IMR-90 (cell line): Measurements from ENCODE around the gene LYRM9. TPM values are rescaled to one million over a fixed set of nuclear protein-coding genes. Genes with fewer than 3 reads are reported as not detected.

Experiments
- ATAC-seq: fragments of 200-7000 bp; cut with Tn5 transposase; 2 replicates; pipeline ENCODE4 v1.9.1; 2020; ENCODE audit warnings: low read depth, mild to moderate bottlenecking, moderate library complexity
- BruUV-seq: library from RNA; stranded (reverse); fragments of 400-500 nt; replicated peaks from 2 replicates; lab custom pipeline; 2021; lab: Mats Ljungman, UMichigan
- CTCF ChIA-PET: fragments of 300-600 bp; formaldehyde crosslinking; extraction: SDS; loops from one replicate; lab custom pipeline; 2021; ENCODE audit warnings: antibody characterized with exemption; lab: Yijun Ruan, JAX
- POLR2A ChIA-PET: fragments of 300-600 bp; sonication (Branson Sonifier 250); formaldehyde crosslinking; loops from one replicate; lab custom pipeline; 2022; ENCODE audit warnings: antibody characterized with exemption; ENCODE audit not compliant: unreplicated experiment; lab: Charles Lee
- DNase-seq: peaks from one replicate; pipeline ENCODE4 v3.0.0; 2013
- H2AFZ ChIP-seq: replicated peaks from 2 replicates; pipeline ENCODE3; 2013; ENCODE audit warnings: low read length, mild to moderate bottlenecking; ENCODE audit not compliant: poor library complexity
- H2AK5ac ChIP-seq: 2 replicates; pipeline ENCODE4 v1.6.1; 2013; ENCODE audit warnings: low read depth, low read length, inconsistent platforms
- H2AK9ac ChIP-seq: replicated peaks from 2 replicates; pipeline ENCODE3; 2013; ENCODE audit warnings: mild to moderate bottlenecking, low read depth, low read length, moderate library complexity; ENCODE audit not compliant: poor library complexity
- H2BK120ac ChIP-seq: 2 replicates; pipeline ENCODE4 v1.6.1; 2013; ENCODE audit warnings: low read depth, low read length, inconsistent platforms
- H2BK15ac ChIP-seq: 3 replicates; pipeline ENCODE4 v1.6.1; 2013; ENCODE audit warnings: low read depth, low read length, inconsistent platforms
- H2BK20ac ChIP-seq: 2 replicates; pipeline ENCODE4 v1.6.1; 2013; ENCODE audit warnings: low read depth, mild to moderate bottlenecking, inconsistent platforms, low read length, moderate library complexity
- H2BK5ac ChIP-seq: 2 replicates; pipeline ENCODE4 v1.6.1; 2013; ENCODE audit warnings: mild to moderate bottlenecking, low read depth, low read length, inconsistent platforms; ENCODE audit not compliant: poor library complexity, severe bottlenecking
- H3K14ac ChIP-seq: replicated peaks from 2 replicates; pipeline ENCODE4 v1.6.1; 2013; ENCODE audit warnings: low read depth, low read length, inconsistent platforms
- H3K18ac ChIP-seq: 2 replicates; pipeline ENCODE4 v1.6.1; 2013; ENCODE audit warnings: low read depth, low read length, control low read depth
- H3K23ac ChIP-seq: 2 replicates; pipeline ENCODE4 v1.6.1; 2013; ENCODE audit warnings: low read depth, low read length, inconsistent platforms
- H3K27ac ChIP-seq: 2 replicates; pipeline ENCODE4 v1.5.1; 2013; ENCODE audit warnings: mild to moderate bottlenecking, control low read depth, low read length; ENCODE audit not compliant: insufficient read depth
- H3K27me3 ChIP-seq: 2 replicates; pipeline ENCODE4 v1.6.1; 2013; ENCODE audit warnings: low read length; ENCODE audit not compliant: control insufficient read depth, insufficient read depth
- H3K36me3 ChIP-seq: 2 replicates; pipeline ENCODE4 v1.6.1; 2013; ENCODE audit warnings: low read length, mixed read lengths; ENCODE audit not compliant: control insufficient read depth, insufficient read depth
- H3K4ac ChIP-seq: 2 replicates; pipeline ENCODE4 v1.6.1; 2013; ENCODE audit warnings: low read depth, low read length, inconsistent platforms
- H3K4me1 ChIP-seq: 2 replicates; pipeline ENCODE4 v1.6.1; 2013; ENCODE audit warnings: low read length, mixed read lengths; ENCODE audit not compliant: control insufficient read depth, insufficient read depth
- H3K4me2 ChIP-seq: 2 replicates; pipeline ENCODE4 v1.6.1; 2013; ENCODE audit warnings: low read depth, mild to moderate bottlenecking, control low read depth, low read length, moderate library complexity
- H3K4me3 ChIP-seq: 2 replicates; pipeline ENCODE4 v1.5.1; 2013; ENCODE audit warnings: low read depth, mild to moderate bottlenecking, control low read depth, low read length, moderate library complexity; ENCODE audit not compliant: insufficient read depth
- H3K56ac ChIP-seq: 2 replicates; pipeline ENCODE4 v1.6.1; 2013; ENCODE audit warnings: low read length, inconsistent platforms; ENCODE audit not compliant: insufficient read depth; ENCODE audit errors: extremely low read depth
- H3K79me1 ChIP-seq, 2 experiments: 2 replicates each; pipeline ENCODE4 v1.6.1; 2013; ENCODE audit warnings: low read length in 2 of 2, inconsistent platforms in 1 of 2, low read depth in 1 of 2
- H3K9ac ChIP-seq: 2 replicates; pipeline ENCODE4 v1.6.1; 2013; ENCODE audit warnings: low read depth, low read length, control low read depth
- H3K9me1 ChIP-seq: 2 replicates; pipeline ENCODE4 v1.6.1; 2013; ENCODE audit warnings: low read length, inconsistent platforms; ENCODE audit not compliant: insufficient read depth
- H3K9me3 ChIP-seq: 2 replicates; pipeline ENCODE4 v1.6.1; 2013; ENCODE audit warnings: low read length; ENCODE audit not compliant: control insufficient read depth, insufficient read depth
- H4K20me1 ChIP-seq: 2 replicates; pipeline ENCODE4 v1.6.1; 2013; ENCODE audit warnings: low read length, inconsistent platforms; ENCODE audit not compliant: insufficient read depth
- H4K5ac ChIP-seq: 2 replicates; pipeline ENCODE4 v1.6.1; 2013; ENCODE audit warnings: mild to moderate bottlenecking, low read depth, low read length, control low read depth
- H4K8ac ChIP-seq, 2 experiments: 2 replicates each; pipeline ENCODE4 v1.6.1; 2013; ENCODE audit warnings: low read depth in 2 of 2, low read length in 2 of 2, control low read depth in 1 of 2, inconsistent platforms in 1 of 2
- H4K91ac ChIP-seq: 2 replicates; pipeline ENCODE4 v1.6.1; 2013; ENCODE audit warnings: low read depth, low read length, inconsistent platforms; ENCODE audit not compliant: insufficient read depth
- BHLHE40 ChIP-seq: fragments of 150-350 bp; IDR thresholded peaks from 2 replicates; pipeline ENCODE4 v1.6.1; 2016; ENCODE audit warnings: mild to moderate bottlenecking, low read depth, low read length
- CEBPB ChIP-seq: IDR thresholded peaks from 2 replicates; pipeline ENCODE4 v1.6.1; 2012; ENCODE audit warnings: low read depth, low read length, improper control_type of control experiment
- CHD1 ChIP-seq: IDR thresholded peaks from 2 replicates; pipeline ENCODE4 v1.6.1; 2012; ENCODE audit warnings: low read depth, low read length, improper control_type of control experiment
- FOS ChIP-seq: fragments of 150-350 bp; IDR thresholded peaks from 2 replicates; pipeline ENCODE4 v1.6.1; 2016; ENCODE audit warnings: low read depth, low read length
- MAFK ChIP-seq: IDR thresholded peaks from 2 replicates; pipeline ENCODE4 v1.6.1; 2012; ENCODE audit warnings: low read depth, low read length, improper control_type of control experiment
- MAZ ChIP-seq: IDR thresholded peaks from 2 replicates; pipeline ENCODE4 v1.6.1; 2012; ENCODE audit warnings: low read depth, mild to moderate bottlenecking, low read length, improper control_type of control experiment, moderate library complexity, borderline replicate concordance
- MXI1 ChIP-seq: IDR thresholded peaks from 2 replicates; pipeline ENCODE4 v1.6.1; 2012; ENCODE audit warnings: low read depth, mild to moderate bottlenecking, low read length, moderate library complexity, borderline replicate concordance
- NFE2L2 ChIP-seq: fragments of 150-350 bp; IDR thresholded peaks from 2 replicates; pipeline ENCODE4 v1.6.1; 2016; ENCODE audit warnings: low read depth, mild to moderate bottlenecking, low read length
- POLR2A ChIP-seq: IDR thresholded peaks from 2 replicates; pipeline ENCODE4 v1.6.1; 2012; ENCODE audit warnings: mild to moderate bottlenecking, low read depth, low read length
- RAD21 ChIP-seq: IDR thresholded peaks from 2 replicates; pipeline ENCODE4 v1.6.1; 2012; ENCODE audit warnings: low read length, improper control_type of control experiment
- RCOR1 ChIP-seq: IDR thresholded peaks from 2 replicates; pipeline ENCODE4 v1.6.1; 2012; ENCODE audit warnings: mild to moderate bottlenecking, low read length, improper control_type of control experiment; ENCODE audit not compliant: insufficient replicate concordance
- RFX5 ChIP-seq: IDR thresholded peaks from 2 replicates; pipeline ENCODE4 v1.8.0; 2012; ENCODE audit warnings: low read depth, mild to moderate bottlenecking, low read length, moderate library complexity
- SMC3 ChIP-seq: fragments of 150-350 bp; IDR thresholded peaks from 2 replicates; pipeline ENCODE4 v1.6.1; 2016; ENCODE audit warnings: low read depth, mild to moderate bottlenecking, antibody characterized with exemption, low read length, moderate library complexity
- dilution Hi-C: fragments of 300-500 bp; cut with HindIII; formaldehyde crosslinking; loops from one replicate; pipeline ENCODE4 v1.14.3; 2018; ENCODE audit warnings: low sequenced_read_pairs; ENCODE audit not compliant: unreplicated experiment
- in situ Hi-C: fragments of 300-500 bp; cut with MboI; formaldehyde crosslinking; loops from 3 replicates; pipeline ENCODE4 v1.14.3; 2019; ENCODE audit warnings: low sequenced_read_pairs, inconsistent platforms, mixed read lengths
- intact Hi-C: fragments of 100-400 bp; cut with micrococcal nuclease; formaldehyde crosslinking; loops from 2 replicates; pipeline ENCODE4 v1.10.0; 2022
- polyA plus RNA-seq, 3 experiments: library from polyadenylated mRNA; depleted of rRNA; stranded (reverse); fragments of >200 nt; gene quantifications; 2 replicates each; pipeline ENCODE4 v1.2.3, GENCODE V29; 2012; ENCODE audit warnings: low replicate concordance in 1 of 3
- total RNA-seq: library from RNA; depleted of rRNA; stranded (reverse); fragments of >200 nt; gene quantifications from 2 replicates; pipeline ENCODE4 v1.2.3, GENCODE V29; 2012
- TF ChIP-seq, protein P1 (sequence below): fragments of 150-350 bp; IDR thresholded peaks from 2 replicates; pipeline ENCODE4 v1.6.1; 2017; ENCODE audit warnings: mild to moderate bottlenecking, antibody characterized with exemption, low read length, low read depth
- TF ChIP-seq, protein P2 (sequence below): conservative IDR thresholded peaks from 2 replicates; pipeline ENCODE4 v1.5.1; 2012; ENCODE audit warnings: mild to moderate bottlenecking, low read depth, low read length, improper control_type of control experiment
- TF ChIP-seq, protein P3 (sequence below): fragments of 150-350 bp; IDR thresholded peaks from 2 replicates; pipeline ENCODE4 v1.6.1; 2016; ENCODE audit warnings: low read depth, mild to moderate bottlenecking, low read length, moderate library complexity, borderline replicate concordance

The LYRM9 gene
- total and polyA plus RNA-seq, 2 of the 4 experiments (the other 2 are of a cell fraction) = 3.2 to 4.8 TPM

- Histone ChIP-seq H2AK9ac (no peak overlapping the region), H3K36me3 (no peaks in the 10 kb centered on the region), H3K4me2 (no peak overlapping the region), H3K27me3 (peaks cover 11% of the 10 kb centered on the region), H3K14ac (no peak overlapping the region), H3K9me1 (no peaks in the 10 kb centered on the region), H2AFZ (no peak overlapping the region), H3K4ac (no peak overlapping the region), H4K5ac (no peak overlapping the region), H2AK5ac (no peak overlapping the region), H2BK20ac (no peak overlapping the region), H3K27ac (no peak overlapping the region), H3K4me1 (no peaks in the 10 kb centered on the region), H4K8ac (no peak overlapping the region), H4K91ac (no peak overlapping the region), H3K56ac (no peak overlapping the region), H3K18ac (no peak overlapping the region), H2BK5ac (no peak overlapping the region), H2BK120ac (no peak overlapping the region), H3K9me3 (no peaks in the 10 kb centered on the region), H3K9ac (no peak overlapping the region), H3K23ac (no peak overlapping the region), H4K20me1 (no peaks in the 10 kb centered on the region), H2BK15ac (no peak overlapping the region), H3K79me1 (no peaks in the 10 kb centered on the region), H3K4me3 (no peak overlapping the region)
- no peak for TF ChIP-seq MXI1
- no peak for TF ChIP-seq SMC3
- TF ChIP-seq, protein P1, sequence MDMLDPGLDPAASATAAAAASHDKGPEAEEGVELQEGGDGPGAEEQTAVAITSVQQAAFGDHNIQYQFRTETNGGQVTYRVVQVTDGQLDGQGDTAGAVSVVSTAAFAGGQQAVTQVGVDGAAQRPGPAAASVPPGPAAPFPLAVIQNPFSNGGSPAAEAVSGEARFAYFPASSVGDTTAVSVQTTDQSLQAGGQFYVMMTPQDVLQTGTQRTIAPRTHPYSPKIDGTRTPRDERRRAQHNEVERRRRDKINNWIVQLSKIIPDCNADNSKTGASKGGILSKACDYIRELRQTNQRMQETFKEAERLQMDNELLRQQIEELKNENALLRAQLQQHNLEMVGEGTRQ = no peak
- no peak for TF ChIP-seq RAD21
- no peak for TF ChIP-seq NFE2L2
- no peak for TF ChIP-seq BHLHE40
- TF ChIP-seq, protein P2, sequence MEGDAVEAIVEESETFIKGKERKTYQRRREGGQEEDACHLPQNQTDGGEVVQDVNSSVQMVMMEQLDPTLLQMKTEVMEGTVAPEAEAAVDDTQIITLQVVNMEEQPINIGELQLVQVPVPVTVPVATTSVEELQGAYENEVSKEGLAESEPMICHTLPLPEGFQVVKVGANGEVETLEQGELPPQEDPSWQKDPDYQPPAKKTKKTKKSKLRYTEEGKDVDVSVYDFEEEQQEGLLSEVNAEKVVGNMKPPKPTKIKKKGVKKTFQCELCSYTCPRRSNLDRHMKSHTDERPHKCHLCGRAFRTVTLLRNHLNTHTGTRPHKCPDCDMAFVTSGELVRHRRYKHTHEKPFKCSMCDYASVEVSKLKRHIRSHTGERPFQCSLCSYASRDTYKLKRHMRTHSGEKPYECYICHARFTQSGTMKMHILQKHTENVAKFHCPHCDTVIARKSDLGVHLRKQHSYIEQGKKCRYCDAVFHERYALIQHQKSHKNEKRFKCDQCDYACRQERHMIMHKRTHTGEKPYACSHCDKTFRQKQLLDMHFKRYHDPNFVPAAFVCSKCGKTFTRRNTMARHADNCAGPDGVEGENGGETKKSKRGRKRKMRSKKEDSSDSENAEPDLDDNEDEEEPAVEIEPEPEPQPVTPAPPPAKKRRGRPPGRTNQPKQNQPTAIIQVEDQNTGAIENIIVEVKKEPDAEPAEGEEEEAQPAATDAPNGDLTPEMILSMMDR = no peak
- no peak for TF ChIP-seq RCOR1
- no peak for TF ChIP-seq CHD1
- TF ChIP-seq, protein P3, sequence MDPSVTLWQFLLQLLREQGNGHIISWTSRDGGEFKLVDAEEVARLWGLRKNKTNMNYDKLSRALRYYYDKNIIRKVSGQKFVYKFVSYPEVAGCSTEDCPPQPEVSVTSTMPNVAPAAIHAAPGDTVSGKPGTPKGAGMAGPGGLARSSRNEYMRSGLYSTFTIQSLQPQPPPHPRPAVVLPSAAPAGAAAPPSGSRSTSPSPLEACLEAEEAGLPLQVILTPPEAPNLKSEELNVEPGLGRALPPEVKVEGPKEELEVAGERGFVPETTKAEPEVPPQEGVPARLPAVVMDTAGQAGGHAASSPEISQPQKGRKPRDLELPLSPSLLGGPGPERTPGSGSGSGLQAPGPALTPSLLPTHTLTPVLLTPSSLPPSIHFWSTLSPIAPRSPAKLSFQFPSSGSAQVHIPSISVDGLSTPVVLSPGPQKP = no peak
- TF ChIP-seq MAFK = no peak
- TF ChIP-seq MAZ = no peak
- no peak for TF ChIP-seq POLR2A
- no peak for TF ChIP-seq CEBPB
- no peak for TF ChIP-seq RFX5
- TF ChIP-seq FOS = no peak
- dilution Hi-C loops (no loop called here), intact Hi-C loops (loop anchor here (10.0 kb wide), 2 partner anchors 217 to 297 kb away; no protein-coding TSS in a partner anchor), in situ Hi-C loops (no loop called here)
- ATAC-seq = no peak
- POLR2A ChIA-PET = no interaction called here
- no TSS peak for BruUV-seq
- CTCF ChIA-PET = no interaction called here
- DNase-seq = no peak
These were observed 4.9 kb upstream of the LYRM9 start for GRCh38 chr17:27898096-27898495.
